NCI-H82 treated with DMSO at 0.1 percent for 48 hours (cell line): ENCODE measurements around the gene ELOVL5.
"Not testable (repeated sequence)": the region's sequence is repeated elsewhere in the genome, so short reads cannot be mapped to it uniquely, and the experiment has no call there.

ENCODE experiments used
- DNase-seq: peaks from one replicate; lab custom pipeline; 2025; ENCODE audit not compliant: unreplicated experiment; lab: John Stamatoyannopoulos, UW

ELOVL5 gene

GRCh38 chr6:53348371-53349208, at the start of gene ELOVL5:
ELOVL5 (minus strand) TSS chr6:53348950; CDS start chr6:53295699, 53,251 bp downstream.
- peak; percentile 69 for DNase-seq

- no peak for DNase-seq
These were observed 48.5 kb upstream of the ELOVL5 start for GRCh38 chr6:53397283-53397682.

- DNase-seq, result no peak
These were observed 47.2 kb upstream of the ELOVL5 start for GRCh38 chr6:53395986-53396385.

GRCh38 chr6:53394704-53395103, 46.0 kb upstream of the ELOVL5 start:
- DNase-seq, result no peak

GRCh38 chr6:53391170-53391569, 42.4 kb upstream of the ELOVL5 start:
- DNase-seq, result no peak

- no peak for DNase-seq
These were observed 41.3 kb upstream of the ELOVL5 start for GRCh38 chr6:53390010-53390409.

- not testable (repeated sequence) for DNase-seq
These were observed 39.9 kb upstream of the ELOVL5 start for GRCh38 chr6:53388615-53389014.

GRCh38 chr6:53382421-53382820, 33.7 kb upstream of the ELOVL5 start:
- DNase-seq, result no peak

- DNase-seq, result no peak
These were observed 29.5 kb upstream of the ELOVL5 start for GRCh38 chr6:53378208-53378607.

- DNase-seq, result no peak
These were observed 29.0 kb upstream of the ELOVL5 start for GRCh38 chr6:53377793-53378192.

- no peak for DNase-seq
These were observed 28.5 kb upstream of the ELOVL5 start for GRCh38 chr6:53377289-53377688.

- no peak for DNase-seq
These were observed 28.0 kb upstream of the ELOVL5 start for GRCh38 chr6:53376661-53377226.

GRCh38 chr6:53375847-53376246, 27.1 kb upstream of the ELOVL5 start:
- DNase-seq, result no peak

GRCh38 chr6:53373638-53374037, 24.9 kb upstream of the ELOVL5 start:
- DNase-seq, result no peak

- DNase-seq, result peak; percentile 79
These were observed 21.2 kb upstream of the ELOVL5 start for GRCh38 chr6:53369876-53370515.

- DNase-seq, result no peak
These were observed 20.3 kb upstream of the ELOVL5 start for GRCh38 chr6:53369051-53369450.

GRCh38 chr6:53366128-53366641, 17.4 kb upstream of the ELOVL5 start:
- DNase-seq, result no peak

GRCh38 chr6:53363341-53364079, 14.8 kb upstream of the ELOVL5 start:
- DNase-seq, result no peak

GRCh38 chr6:53361549-53362031, 12.8 kb upstream of the ELOVL5 start:
- peak; percentile 86 for DNase-seq

- no peak for DNase-seq
These were observed 11.6 kb upstream of the ELOVL5 start for GRCh38 chr6:53360093-53360912.
